GM20431 (cell line): Measurements from ENCODE around the gene ADCY3.

ENCODE experiments used
- in situ Hi-C: fragments of 300-500 bp; cut with MseI, MboI; formaldehyde crosslinking; loops from one replicate; pipeline ENCODE4 v1.15.0; 2020; ENCODE audit warnings: low sequenced_read_pairs; ENCODE audit not compliant: unreplicated experiment

ADCY3 gene

DNA sequence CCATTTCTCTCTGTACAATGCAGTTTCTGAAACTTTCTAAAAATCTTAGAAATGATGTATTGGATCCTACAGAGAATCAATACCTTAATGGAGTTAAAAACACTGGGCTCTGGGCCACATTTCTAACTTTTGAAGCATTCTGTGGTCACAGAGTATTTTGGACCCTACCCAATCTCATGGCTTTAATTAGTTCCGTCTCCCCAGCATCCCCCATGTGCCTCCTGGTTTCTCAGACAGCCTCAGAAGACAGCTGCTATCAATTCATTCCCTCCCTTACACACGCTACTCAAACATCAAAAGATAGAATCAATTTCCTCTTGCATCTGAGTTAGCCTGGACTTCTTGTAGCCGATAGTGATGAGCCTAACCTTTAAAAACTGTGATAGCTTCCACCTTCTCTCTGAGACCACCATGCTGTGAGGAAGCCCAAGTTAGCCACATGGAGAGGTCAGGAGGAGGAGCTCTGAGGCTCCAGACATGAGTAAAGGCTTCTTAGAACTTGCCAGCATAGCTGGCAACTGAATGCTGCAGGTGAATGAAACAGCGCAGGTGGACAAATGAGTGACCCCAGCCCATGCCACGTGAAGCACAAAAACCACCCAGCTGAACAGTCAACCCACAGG lies 10.4 kb downstream of the ADCY3 start:
- in situ Hi-C loops: no loop called here

DNA sequence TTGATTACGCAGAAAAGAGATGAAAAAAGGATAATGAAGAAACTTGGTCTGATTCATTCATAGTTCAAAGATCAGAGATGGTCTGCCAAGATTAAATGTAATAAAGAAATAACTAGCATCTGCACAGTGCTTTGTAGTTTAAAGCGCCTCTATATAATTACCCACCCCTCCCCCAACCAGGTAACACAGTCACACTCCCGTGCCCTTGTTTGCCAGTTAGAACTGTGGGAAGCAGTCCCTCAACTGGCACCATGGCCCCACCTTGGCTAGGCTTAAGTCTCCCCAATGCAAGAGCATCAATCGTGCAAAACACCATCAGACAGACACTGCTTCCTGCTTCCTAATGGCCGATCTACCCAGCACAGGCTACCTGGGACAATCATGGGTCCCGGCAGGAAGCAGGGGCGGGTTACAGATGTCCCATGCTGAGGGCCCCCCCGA lies 11.6 kb downstream of the ADCY3 start:
- in situ Hi-C loops: no loop called here

DNA sequence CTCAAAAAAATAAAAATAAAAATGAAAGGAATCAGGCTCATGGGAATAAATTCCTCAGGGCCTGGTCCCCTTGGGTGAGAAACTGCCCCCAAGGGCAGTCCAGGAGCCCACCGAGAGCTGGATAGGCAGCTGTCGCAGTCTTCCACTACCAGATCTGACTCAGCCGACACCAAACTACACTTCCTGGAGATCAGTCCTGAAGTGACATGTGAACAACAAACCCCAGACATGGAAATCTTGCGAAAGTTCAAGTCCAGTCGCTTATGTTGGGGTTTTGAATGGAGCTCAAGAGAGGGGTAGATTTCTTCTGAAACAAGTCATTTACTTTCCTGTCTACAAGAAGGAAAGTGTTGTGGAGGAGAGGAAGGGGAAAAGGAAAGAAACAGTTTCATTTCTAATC lies 12.9 kb downstream of the ADCY3 start:
- in situ Hi-C loops: no loop called here

DNA sequence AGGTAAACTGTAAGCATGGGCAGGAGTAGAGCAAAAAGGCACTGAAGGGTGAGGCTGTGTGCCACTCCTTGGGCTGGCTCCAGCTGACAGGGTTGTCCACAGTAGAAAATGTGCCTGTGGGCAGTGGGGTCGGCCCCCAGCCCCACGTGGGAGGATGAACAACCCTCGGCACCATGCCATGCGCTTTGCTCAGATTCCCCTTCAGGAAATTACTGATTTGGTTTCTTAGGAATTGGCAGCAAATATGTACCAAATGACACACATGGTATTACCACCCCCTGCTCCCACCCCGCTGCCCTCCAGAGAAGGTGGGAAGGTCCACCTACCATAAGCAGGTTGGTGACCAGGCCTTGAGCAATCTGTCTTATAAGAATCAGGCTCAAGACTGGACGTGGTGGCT lies 13.6 kb downstream of the ADCY3 start:
- in situ Hi-C loops: no loop called here

DNA sequence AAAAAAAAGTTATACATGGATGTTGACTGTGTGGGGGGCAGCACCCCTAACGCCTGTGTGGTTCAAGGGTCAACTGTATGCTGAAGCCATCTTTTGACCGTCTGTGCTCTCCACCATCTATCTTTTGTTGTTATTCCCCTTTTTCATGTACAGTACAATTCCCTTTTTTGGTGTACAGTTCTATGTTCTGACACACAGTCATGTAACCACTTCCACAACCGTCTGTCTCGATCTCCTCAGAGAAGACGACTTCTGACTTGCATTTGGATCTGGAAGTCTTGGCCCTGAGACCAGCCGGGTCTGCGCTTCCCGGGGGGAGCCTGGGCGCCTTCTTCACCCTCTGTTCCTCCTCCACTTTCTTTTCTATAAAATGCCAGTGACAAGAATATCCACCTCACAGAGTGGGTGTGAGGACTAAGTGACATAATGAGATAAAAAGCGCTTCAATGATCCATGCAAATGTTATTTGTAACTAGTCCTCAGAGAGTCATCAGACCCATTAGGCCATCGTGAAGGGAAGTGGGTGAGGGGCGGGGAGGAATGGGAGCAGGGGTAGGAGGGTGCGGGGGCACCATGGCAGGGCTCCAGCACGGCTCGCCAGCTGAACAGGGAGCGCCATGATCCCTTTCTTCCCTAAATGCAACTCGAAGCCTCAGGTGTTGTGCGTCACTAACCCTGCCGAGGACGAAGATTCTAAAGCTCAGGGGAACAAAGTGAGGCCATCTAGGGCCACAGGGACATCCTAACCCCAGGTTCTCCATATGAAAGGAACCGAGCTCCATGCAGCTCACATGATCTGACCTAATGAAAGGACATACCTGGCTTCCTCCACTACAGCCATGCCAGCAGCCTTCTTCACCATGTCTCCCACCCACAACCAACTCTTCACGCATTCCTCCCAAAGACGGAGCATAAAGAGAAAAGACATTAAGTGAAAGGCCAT lies 16.6 kb downstream of the ADCY3 start:
- in situ Hi-C loops: no loop called here

DNA sequence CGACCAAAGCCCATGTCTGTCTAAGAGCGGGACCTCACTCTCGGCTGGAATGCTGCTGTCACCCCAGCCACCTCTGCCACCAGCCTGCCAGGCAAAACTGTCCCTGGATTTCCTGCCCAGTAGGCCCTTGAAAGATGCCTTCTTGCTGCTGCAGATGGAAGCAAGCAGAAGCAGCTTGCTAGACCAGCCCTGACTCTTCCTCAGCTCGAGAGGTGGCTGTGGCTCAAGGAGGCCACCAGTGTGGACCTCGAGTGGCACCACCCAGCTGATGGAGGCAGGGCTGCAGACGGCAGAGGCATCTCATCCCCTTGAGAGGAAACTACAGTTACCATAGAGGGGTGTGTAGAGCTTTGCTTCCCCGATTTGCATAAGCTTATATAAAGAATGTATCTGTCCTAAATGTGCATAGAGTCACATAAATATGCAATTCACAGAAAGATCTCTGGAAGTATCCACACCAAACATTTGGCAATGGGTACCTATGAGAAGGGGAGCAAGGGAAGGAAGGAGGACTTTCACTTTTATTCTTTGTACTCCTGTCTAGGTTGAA lies 20.6 kb downstream of the ADCY3 start:
- in situ Hi-C loops: no loop called here

DNA sequence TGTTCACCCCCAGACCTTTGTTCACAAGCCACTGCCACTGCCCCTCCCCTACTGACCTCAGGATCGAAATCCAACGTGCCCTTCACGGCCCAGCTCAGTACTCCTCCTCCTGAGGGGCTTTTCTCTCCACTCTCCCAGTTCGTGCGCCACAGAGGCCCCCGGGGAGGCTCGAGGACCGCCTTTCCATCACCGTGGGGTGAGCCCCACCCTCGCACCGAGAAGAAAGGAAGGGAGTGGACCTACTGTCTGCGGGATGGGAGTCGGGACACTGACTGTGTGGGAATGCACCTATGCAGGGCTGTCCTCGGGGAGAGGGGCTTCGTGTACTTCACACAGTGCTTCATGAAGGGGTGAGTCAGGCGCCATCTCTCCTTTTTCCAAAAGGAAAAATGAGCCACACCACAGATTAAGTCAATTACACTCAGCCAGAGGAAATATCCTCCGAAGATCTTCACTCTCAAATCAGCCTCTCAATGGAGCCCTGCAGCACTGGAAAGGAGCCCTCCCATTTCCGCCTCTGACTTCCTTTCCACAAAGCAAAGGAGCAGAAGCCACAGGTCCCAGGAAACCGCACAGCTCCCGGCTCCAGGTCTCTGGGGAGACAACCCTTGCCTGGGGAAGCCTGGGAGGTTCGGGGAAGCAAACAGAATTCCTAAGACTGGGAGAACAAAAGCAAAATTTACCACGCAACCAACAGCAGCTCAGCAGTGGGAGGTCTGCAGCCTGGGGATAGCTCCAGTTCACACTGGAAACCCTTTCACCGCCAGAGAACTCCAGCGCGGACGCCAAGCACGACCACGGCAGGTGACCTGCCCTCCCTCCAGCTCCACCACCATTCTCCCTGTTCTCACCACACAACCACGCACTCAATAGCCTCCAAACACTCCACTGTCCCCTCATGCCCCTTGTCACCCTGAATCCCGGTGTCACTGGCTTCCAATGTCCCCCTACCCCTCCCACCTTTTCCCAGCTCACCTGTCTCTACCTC lies 21.6 kb downstream of the ADCY3 start:
- in situ Hi-C loops: no loop called here

DNA sequence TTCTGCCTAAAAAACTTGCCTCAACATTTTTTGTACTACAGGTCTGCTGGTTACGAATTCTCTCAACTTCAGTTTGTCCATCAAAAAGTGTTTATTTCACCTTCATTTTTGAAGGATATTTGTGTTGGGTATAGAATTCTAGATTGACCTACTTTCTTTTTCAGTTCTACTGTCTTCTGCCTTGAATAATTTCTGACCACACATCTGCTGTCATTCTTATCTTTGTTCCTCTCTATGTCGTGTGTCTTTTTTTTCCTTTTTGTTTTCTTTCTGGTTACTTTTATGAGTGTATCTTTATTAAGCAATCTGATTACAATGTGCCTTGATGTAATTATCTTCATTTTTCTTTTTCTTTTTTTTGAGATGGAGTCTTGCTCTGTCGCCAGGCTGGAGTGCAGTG lies 25.3 kb downstream of the ADCY3 start:
- in situ Hi-C loops: no loop called here

DNA sequence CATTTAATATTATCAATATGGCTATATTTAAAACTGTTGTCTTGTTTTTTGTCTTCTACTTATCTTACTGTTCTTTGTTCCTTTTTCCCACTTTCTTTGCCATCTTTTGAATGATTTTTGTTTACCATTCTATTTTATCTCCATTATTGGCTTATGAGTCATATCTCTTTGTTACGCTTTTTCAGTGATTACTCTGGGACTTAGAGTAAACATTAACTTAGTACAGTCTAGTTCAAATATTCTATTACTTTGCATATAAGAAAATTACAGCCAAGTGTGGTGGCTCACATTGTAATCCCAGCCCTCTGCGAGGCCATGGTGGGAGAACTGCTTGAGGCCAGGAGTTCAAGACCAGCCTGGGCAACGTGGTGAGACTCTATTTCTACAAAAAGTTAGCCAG lies 26.1 kb downstream of the ADCY3 start:
- in situ Hi-C loops: no loop called here

DNA sequence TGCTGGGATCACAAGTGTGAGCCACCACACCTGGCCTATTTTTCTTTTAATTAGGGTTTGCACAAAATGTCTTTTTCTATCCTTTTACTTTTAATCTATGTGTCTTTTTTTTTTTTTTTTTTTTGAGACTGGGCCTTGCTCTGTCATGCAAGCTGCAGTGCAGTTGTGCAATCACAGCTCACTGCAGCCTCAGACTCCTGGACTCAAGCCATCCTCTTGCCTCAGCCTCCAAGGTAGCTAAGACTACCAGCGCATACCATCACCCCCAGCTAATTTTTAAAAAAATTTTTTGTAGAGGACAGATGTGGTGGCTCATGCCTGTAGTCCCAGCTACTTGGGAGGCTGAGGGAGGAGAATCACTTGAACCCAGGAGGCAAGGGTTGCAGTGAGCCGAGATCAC lies 27.1 kb downstream of the ADCY3 start:
- in situ Hi-C loops: no loop called here

DNA sequence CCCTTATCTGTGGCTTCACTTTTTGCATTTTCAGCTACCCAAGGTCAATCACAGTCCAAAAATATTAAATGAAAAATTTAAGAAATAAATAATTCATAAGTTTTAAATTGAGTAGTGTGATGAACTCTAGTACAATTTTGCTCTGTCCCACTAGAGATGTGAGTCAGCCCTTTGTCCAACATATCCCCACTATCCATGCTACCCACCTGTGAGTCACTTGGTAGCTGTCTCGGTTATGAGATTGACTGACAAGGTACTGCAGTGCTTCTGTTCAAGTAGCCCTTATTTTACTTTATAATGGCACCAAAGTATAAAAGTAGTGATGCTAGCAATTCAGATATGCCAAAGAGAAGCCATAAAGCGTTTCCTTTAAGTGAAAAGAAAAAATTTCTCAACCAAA lies 28.8 kb downstream of the ADCY3 start:
- in situ Hi-C loops: no loop called here

DNA sequence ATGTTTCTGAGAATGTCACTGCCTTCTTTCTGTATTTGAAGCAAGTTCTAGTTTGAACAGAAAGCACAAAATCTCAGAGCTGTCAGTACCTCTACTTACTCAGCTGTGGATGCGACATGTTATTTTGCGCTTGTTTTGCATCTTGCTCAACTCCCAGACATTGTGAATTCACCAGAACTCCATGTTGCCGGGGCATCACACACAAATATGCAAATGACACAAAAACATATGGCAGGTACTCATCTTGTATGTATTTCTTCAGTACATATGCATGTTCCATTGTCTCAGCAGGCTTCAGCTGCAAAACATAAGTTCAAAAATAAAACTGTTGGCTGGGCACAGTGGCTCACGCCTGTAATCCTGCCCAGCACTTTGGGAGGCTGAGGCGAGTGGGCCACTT lies 30.8 kb downstream of the ADCY3 start:
- in situ Hi-C loops: no loop called here

DNA sequence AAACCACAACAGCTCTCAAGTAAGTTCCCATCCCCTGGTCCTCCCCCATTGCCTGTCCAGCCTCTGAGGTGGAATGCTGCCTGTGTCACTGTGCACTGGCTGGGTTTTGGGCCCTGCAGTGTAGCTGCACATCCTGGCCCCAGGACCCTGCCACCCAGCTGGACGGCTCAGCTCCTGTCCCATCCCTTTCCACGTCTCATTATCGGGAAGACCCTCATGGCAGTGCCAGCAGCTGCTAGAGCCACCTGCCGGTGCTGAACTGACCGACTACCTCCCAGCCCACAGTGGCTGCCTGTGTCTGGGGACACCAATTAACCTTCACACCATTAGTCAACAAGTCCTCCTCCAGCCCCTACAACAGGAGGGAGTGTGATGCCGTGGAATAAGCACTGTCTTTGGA lies 31.9 kb downstream of the ADCY3 start:
- in situ Hi-C loops: no loop called here

DNA sequence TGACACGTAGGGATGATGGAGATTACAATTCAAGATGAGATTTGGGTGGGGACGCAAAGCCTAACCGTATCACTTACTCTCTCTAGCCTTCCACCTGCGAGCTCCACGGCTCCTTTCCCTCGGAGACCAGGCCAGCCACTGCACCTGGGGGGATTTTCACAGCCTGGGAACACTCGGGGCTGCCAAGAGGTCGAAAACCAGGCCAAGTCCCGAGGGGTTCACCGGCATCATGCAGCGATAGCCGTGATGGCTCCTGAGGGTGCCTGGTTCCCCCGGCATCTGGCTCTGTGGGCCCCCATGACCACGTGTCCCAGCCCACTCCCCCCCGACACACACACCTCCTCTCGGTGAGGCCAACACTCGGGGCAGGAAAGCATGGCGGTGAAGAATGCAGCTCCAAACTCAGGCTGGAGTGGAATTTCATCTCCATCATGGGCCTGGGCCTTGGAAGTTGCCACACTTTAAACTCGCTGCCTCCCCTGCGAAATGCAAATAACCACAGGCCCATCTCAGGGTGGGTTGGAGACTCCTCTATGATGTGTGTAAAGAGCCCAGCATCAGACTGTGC lies 32.6 kb downstream of the ADCY3 start:
- in situ Hi-C loops: no loop called here

DNA sequence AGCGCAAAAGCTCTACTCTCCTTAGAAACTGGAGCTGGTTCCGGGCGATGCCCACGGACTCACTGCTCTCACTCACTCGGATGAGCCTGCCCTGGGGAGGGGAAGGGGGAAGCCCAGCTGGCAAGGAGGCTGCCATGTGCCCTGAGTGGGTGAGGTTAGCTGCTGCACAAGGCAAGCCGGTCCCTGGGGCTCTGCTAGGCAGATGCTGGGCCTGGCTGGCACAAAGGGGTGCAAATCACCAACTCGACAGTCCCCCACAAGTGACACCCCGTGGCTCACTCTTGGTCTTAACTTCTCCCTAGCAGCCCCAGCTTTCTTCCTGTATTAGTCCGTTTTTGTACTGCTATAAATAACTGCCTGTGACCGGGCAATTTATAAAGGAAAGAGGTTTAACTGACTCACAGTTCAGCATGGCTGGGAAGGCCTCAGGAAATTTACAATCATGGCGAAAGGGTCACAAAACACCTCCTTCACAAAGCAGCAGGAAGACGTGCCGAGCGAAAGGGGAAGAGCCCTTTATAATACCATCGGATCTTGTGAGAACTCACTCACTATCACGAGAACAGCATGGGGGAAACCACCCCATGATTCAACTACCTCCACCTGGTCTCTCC lies 33.2 kb downstream of the ADCY3 start:
- in situ Hi-C loops: no loop called here

DNA sequence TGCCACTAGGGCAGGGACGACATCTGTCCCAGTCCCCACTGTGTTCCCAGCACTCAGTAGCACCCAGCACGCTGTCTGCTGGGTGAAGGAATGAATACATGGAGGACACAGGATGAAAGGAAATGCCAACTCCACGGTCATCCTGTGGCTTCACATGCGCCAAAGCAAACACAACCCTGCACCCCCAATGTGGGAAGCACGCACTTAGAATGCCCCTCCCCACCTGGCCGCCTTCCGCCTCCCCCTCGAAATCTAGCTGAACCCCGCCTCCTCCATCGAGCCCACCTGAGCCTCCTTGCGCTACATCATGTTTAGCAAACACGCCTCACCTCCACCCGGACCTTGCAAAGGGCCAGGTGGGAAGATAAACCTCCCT lies 33.9 kb downstream of the ADCY3 start:
- in situ Hi-C loops: no loop called here

DNA sequence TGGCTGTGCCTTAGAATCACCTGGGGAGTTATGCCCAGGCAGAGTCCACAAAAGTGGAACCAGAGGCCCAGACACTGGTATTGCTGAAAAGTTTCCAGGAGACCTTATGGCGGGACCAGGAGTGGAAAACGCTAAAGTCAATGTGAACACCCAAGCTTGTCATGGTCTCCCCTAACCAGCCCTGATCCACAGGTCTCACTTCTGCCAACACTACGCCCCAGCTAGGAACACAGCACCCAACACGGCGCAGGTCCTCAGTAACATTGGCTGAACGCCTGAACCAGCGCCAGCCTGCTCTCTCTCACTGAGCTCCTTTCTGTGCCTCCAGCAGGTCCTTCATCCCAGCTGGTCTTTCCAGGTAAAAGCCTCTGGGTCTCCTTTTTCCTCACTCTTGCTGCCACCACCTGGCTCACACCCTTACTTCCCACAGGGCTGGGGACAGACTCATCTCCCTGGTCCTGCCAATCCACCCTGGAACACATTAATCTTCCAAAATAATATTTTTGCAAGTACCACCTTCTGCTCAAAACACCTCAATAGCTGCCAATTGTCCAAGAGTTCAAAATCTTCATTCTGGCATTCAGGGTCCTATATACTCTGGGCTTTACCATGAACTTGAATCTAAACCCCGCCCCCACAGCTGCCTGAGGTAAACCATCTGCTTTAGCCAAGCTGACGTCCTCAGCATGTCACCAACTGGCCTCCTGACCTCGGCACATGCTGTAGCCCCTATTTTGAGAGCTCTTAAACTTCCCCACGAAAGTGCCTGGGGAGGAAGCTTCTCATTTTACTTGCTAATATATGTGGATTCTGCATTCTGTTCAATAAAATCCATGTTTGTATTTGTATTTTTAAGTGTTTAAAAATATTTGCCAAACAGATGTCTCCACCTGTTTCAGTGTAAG lies 34.6 kb downstream of the ADCY3 start:
- in situ Hi-C loops: no loop called here

DNA sequence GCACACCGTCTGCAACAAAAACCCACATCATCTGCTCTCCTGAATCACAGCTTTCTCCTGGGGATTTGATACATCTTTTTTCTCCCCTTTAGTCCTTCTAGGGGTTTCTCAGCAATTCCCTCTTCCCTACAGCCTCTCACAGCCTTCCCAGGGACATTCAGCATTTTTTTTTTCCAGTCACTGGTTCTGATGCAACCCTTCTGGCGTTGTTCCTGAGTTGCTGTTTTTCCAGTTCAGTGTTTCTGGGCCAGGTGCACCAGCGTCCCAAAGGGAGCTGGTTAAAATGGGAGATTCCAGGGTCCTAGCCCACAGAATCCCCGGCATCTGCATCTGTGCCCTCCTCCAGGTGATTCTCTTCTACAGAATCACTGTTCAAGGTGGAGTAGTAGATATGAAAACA lies 36.1 kb downstream of the ADCY3 start:
- in situ Hi-C loops: no loop called here

DNA sequence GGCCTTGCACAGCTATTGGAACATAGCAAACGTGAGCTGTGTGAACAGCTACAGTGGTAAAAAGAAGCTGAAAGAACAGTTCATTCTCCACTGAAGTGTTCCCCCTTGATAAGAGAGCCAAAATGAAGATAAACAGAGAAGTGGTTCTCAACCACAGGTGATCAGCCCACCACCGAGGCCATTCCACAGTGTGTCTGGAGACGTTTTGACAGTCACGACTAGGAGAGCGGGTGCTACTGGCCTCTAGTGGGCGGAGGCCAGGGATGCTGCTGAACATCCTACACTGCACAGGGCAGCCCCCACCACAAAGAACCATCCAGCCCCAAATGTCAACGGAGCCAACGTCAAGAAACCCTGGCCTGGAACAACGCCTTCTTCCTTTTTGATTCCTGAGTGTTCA lies 38.4 kb downstream of the ADCY3 start:
- in situ Hi-C loops: no loop called here
